Lower leg skin (tissue), 4 donors: ENCODE results near the gene IL6. TPM values are rescaled to one million over a fixed set of nuclear protein-coding genes. Genes with fewer than 3 reads are reported as not detected.

ENCODE experiments used
- DNase-seq, 2 donors: peaks; one replicate each; pipeline ENCODE4 v3.0.0-alpha.2; 2019; ENCODE audit warnings: low spot score in 2 of 2
- H3K4me3 ChIP-seq: fragments of 200-600 bp; sonication (generic); 2 replicates; pipeline ENCODE4 v1.5.1; 2017; ENCODE audit warnings: mild to moderate bottlenecking, low read depth; ENCODE audit not compliant: poor library complexity, severe bottlenecking
- CTCF ChIP-seq, 3 donors: fragments of 450-650 bp; IDR thresholded peaks; one replicate each; pipeline ENCODE4 v1.5.1; 2016; ENCODE audit warnings: antibody characterized with exemption in 3 of 3, mild to moderate bottlenecking in 3 of 3, moderate library complexity in 2 of 3
- POLR2A ChIP-seq, 2 donors: fragments of 450-650 bp; IDR thresholded peaks; one replicate each; pipeline ENCODE4 v1.6.1; 2016 to 2017; ENCODE audit warnings: antibody characterized with exemption in 2 of 2, mild to moderate bottlenecking in 1 of 2, moderate library complexity in 1 of 2
- WGBS, 2 donors: methylation state at CpG; one replicate each; pipeline ENCODE4 v1.1.5; 2018; 5-methylcytosine and 5-hydroxymethylcytosine counted together
- intact Hi-C: fragments of 100-400 bp; cut with DNase I; formaldehyde crosslinking; loops from one replicate; pipeline ENCODE4 v1.15.0; 2023; ENCODE audit warnings: low total_unique reads
- total RNA-seq, 4 donors: library from RNA; depleted of rRNA; stranded (reverse); fragments of >200 nt; gene quantifications; one replicate each; pipeline ENCODE4 v1.1.0, GENCODE V29; 2016

IL6 gene
- total RNA-seq, 4 donors from 2014 or later, result 1.7 to 9.1 TPM; not detected in 2

GRCh38 chr7:22696541-22697228, 30.3 kb upstream of the IL6 start:
- DNase-seq, result no peak
- TF ChIP-seq POLR2A (IDR thresholded peaks at IDR 0.05), result no peak
- TF ChIP-seq CTCF (IDR thresholded peaks at IDR 0.05), result no peak
- WGBS, 2 donors, result 63 to 71% methylated on average over 4 of the region's 4 CpGs
- no peak overlapping the region for H3K4me3 ChIP-seq
- intact Hi-C loops, result no loop called here

GRCh38 chr7:22697322-22697859, 29.6 kb upstream of the IL6 start:
- 73 to 76% methylated on average over 2 of the region's 2 CpGs for WGBS, 2 donors
- intact Hi-C loops, result no loop called here
- no peak overlapping the region for H3K4me3 ChIP-seq
- no peak for DNase-seq
- no peak for TF ChIP-seq CTCF (IDR thresholded peaks at IDR 0.05)
- no peak for TF ChIP-seq POLR2A (IDR thresholded peaks at IDR 0.05)

GRCh38 chr7:22697876-22698606, 29.0 kb upstream of the IL6 start:
- H3K4me3 ChIP-seq, result no peak overlapping the region
- intact Hi-C loops, result no loop called here
- DNase-seq, result no peak
- WGBS, 2 donors, result 15 to 40% methylated on average over 2 of the region's 2 CpGs
- TF ChIP-seq CTCF (IDR thresholded peaks at IDR 0.05) (no peak), POLR2A (IDR thresholded peaks at IDR 0.05) (no peak)

- DNase-seq, result no peak
- intact Hi-C loops, result no loop called here
- no peak overlapping the region for H3K4me3 ChIP-seq
- TF ChIP-seq CTCF (IDR thresholded peaks at IDR 0.05) (no peak), POLR2A (IDR thresholded peaks at IDR 0.05) (no peak)
- 74 to 75% methylated on average over 5 to 6 of the region's 6 CpGs for WGBS, 2 donors
These were observed 28.2 kb upstream of the IL6 start for GRCh38 chr7:22698767-22699166.

GRCh38 chr7:22700559-22701002, 26.4 kb upstream of the IL6 start:
- intact Hi-C loops, result no loop called here
- no peak for TF ChIP-seq CTCF (IDR thresholded peaks at IDR 0.05)
- no peak for TF ChIP-seq POLR2A (IDR thresholded peaks at IDR 0.05)
- DNase-seq, result no peak
- WGBS, 2 donors, result 52 to 65% methylated on average over 1 of the region's 1 CpG
- no peak overlapping the region for H3K4me3 ChIP-seq
